Stimulated activated CD8-positive, alpha-beta memory T cell treated with anti-CD3 and anti-CD28 coated beads, Interleukin-7, amount 100 ng/mL, for 48 hours (primary cell): ENCODE measurements around the gene TMEM132E.

ENCODE experiments used
- DNase-seq, 2 donors: peaks; one replicate each; pipeline ENCODE4 v3.0.0-alpha.2; 2020; ENCODE audit warnings: low read depth in 1 of 2; ENCODE audit errors: extremely low read depth in 1 of 2

The TMEM132E gene

GRCh38 chr17:34628879-34629278, 49.5 kb downstream of the TMEM132E start:
- no peak for DNase-seq

GRCh38 chr17:34633351-34633750, 54.0 kb downstream of the TMEM132E start:
- no peak for DNase-seq

- DNase-seq, result no peak
Measured at GRCh38 chr17:34633760-34634159, 54.4 kb downstream of the TMEM132E start.

DNA sequence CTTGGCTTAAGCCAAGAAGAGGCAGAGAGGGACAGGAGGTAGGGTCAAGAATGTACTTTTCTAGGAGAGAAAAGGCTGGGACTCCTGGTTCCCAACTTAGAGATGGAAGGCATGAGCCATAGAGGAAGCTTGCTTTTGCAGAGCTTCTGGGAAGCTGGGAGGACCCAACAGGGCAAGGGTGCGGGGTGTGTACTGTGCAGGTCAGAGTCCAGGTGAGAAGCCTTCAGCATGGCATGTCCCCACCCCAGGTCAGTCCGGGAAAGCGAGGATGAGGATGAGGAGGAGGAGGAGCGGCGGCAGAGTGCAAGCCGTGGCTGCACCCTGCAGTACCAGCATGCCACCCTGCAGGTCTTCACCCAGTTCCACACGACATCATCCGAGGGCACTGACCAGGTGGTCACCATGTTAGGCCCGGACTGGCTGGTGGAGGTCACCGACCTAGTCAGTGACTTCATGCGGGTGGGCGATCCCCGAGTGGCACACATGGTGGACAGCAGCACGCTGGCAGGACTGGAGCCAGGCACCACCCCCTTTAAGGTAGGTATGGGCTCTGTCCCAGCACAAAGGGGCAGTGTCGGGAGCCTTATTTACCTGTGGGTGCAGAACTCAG, 55.3 kb downstream of the TMEM132E start:
- no peak for DNase-seq

GRCh38 chr17:34635876-34636275, 56.5 kb downstream of the TMEM132E start:
- no peak for DNase-seq

- DNase-seq, result no peak
Measured at GRCh38 chr17:34637041-34637547, 57.7 kb downstream of the TMEM132E start.

DNA sequence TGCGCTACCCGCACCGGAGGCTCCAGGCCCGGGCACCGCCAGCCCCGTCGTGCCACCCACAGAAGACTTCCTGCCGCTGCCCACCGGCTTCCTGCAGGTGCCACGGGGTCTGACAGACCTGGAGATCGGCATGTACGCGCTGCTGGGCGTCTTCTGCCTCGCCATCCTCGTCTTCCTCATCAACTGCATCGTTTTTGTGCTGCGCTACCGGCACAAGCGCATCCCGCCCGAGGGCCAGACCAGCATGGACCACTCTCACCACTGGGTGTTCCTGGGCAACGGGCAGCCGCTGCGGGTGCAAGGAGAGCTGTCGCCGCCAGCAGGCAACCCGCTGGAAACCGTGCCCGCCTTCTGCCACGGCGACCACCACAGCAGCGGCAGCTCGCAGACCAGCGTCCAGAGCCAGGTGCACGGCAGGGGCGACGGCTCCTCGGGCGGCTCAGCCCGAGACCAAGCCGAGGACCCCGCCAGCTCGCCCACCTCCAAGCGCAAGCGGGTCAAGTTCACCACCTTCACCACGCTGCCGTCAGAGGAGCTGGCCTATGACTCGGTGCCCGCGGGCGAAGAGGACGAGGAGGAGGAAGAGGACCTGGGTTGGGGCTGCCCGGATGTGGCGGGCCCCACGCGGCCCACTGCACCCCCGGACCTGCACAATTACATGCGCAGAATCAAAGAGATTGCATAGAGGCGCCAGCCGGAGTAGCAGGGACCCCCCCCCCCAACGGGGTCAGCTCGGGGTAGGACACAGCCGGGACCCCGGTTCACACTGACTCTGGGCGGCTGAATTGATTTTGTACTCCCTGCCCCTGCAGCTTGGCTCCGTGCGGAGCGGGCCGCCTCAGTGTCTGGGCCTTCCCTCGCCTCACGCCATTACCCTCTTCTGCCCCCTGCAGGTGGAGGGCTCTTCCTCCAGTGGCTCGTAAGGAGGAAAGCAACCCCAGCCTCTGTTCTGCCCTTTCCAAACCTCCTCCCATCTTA, 58.5 kb downstream of the TMEM132E start:
- DNase-seq, result peak; percentile 56 to 60

GRCh38 chr17:34638526-34639260, 59.3 kb downstream of the TMEM132E start:
- DNase-seq, result no peak

DNA sequence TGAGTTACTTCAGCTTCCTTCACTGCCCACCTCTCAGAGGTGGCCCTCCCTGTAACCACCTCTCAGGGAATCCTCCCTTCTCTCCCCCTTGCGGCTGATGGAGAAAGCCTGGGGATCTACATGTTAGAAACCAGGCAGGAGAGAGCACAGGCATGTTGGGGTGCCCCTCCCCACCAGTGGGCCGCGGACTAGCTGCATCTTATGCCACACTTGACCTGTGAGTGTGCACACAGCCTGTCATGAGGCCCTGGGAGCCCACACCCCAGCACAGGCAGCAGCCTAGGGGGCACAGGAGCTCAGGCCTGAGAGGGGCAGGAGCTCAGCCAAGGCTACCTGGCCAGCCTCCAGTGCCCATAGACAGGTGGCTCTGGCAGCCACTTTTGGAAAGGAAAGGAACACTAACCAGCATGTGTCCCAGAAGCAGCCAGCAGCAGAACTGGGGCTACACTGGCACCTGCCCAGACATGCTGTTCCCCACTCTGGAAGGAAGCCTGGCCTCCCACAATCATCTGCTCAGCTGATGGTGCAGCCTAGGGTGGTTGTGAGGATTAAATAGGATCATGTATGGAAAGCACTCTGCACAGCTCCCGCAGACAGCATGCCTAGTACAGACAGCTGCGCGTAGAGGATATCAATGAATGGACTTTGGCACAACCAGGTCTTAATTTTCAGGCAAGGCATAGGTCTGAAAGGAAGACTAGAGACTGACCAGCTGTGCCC, 60.5 kb downstream of the TMEM132E start:
- DNase-seq, result no peak

- no peak for DNase-seq
Measured at GRCh38 chr17:34641368-34641767, 62.0 kb downstream of the TMEM132E start.

GRCh38 chr17:34644941-34645550, 65.7 kb downstream of the TMEM132E start:
- no peak for DNase-seq

DNA sequence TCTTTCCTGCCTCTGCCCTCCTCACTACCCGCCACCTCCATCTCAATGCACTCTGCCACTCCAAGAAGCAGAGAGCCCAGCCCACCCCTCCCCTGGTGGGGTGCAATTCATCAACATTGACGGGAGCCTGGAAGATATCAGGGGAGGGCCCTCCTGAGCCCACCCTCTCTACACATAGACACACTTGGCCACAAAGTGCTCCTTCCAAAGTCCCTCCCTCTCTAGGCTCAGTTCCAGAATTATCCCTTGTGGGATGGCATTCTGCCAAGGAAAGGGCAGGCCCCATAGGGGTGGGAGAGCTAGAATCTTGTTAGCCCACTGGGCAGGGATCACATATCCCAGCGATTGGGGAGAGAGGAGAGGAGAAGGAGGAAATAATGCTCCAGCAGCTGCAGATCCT, 66.2 kb downstream of the TMEM132E start:
- DNase-seq, result no peak

DNA sequence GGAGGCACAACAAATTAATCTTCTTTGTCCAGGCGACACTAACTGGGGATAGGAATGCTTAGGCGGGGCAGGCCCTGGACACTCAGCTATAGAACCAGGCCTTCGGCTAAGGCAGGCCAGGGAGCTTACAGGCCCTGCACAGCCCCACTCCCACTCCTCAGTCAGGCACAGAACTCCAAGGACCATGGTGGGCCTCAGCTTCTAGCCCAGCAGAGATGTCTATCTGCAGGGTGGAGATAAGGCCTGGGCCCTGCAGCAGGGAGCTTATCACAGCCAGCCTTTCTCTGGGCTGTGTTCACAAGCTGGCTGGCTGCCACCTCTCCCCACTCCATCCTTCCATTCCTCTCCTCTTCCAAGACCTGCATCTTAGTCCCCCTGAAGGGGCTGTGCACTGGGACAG, 68.1 kb downstream of the TMEM132E start:
- DNase-seq, result no peak

- no peak for DNase-seq
Measured at GRCh38 chr17:34650051-34650750, 70.8 kb downstream of the TMEM132E start.

GRCh38 chr17:34651402-34651811, 72.0 kb downstream of the TMEM132E start:
- DNase-seq, result no peak

GRCh38 chr17:34652021-34652555, 72.7 kb downstream of the TMEM132E start:
- no peak for DNase-seq

GRCh38 chr17:34653511-34653910, 74.1 kb downstream of the TMEM132E start:
- no peak for DNase-seq

- no peak for DNase-seq
Measured at GRCh38 chr17:34654276-34654880, 75.0 kb downstream of the TMEM132E start.

DNA sequence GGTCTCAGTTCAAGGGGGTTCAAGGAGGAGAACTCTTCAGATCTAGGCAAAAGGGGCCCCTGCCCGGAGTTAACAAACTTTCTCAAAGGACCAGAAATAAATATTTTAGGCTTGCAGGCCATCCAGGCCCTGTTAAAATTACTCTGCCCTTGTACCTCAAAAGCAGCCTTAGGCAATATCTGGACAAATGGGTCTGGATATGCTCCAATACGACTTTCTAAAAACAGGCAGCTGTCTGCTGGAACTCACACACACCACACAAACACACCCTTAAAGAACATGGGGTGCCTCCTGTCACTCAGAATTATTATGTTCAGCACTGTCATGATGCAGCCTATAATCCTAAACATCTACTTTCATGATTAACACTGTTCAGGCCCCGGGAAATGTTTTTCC, 75.5 kb downstream of the TMEM132E start:
- no peak for DNase-seq
